SK-N-SH treated with all-trans-retinoic acid at 6 μM for 48 hours (cell line): ENCODE measurements around the gene TJP2.

Source experiments
- ATAC-seq: fragments of 200-7000 bp; cut with Tn5 transposase; 3 replicates; pipeline ENCODE4 v1.9.1; 2020; ENCODE audit warnings: mild to moderate bottlenecking, moderate library complexity
- BACH2 ChIP-seq: fragments of 250-450 bp; sonication (Bioruptor Pico); IDR thresholded peaks from 2 replicates; pipeline ENCODE4 v1.9.0; 2021; ENCODE audit warnings: mild to moderate bottlenecking, borderline replicate concordance
- CREB5 ChIP-seq: fragments of 250-450 bp; sonication (Bioruptor Pico); IDR thresholded peaks from 2 replicates; pipeline ENCODE4 v1.5.1; 2020; ENCODE audit warnings: low read depth, mild to moderate bottlenecking, moderate library complexity
- CSDC2 ChIP-seq: fragments of 250-450 bp; sonication (Bioruptor Pico); IDR thresholded peaks from 2 replicates; pipeline ENCODE4 v1.5.0; 2020; ENCODE audit warnings: mild to moderate bottlenecking, moderate library complexity
- ESRRG ChIP-seq: fragments of 250-450 bp; sonication (Bioruptor Pico); IDR thresholded peaks from 2 replicates; pipeline ENCODE4 v1.6.1; 2021; ENCODE audit warnings: mild to moderate bottlenecking
- GLIS3 ChIP-seq: fragments of 250-450 bp; sonication (Bioruptor Pico); IDR thresholded peaks from 2 replicates; pipeline ENCODE4 v1.5.0; 2020; ENCODE audit warnings: mild to moderate bottlenecking, moderate library complexity
- OSR1 ChIP-seq: fragments of 250-450 bp; sonication (Bioruptor Pico); IDR thresholded peaks from 2 replicates; pipeline ENCODE4 v1.8.0; 2022; ENCODE audit warnings: moderate library complexity, mild to moderate bottlenecking, inconsistent platforms
- POU6F1 ChIP-seq: fragments of 250-450 bp; sonication (Bioruptor Pico); IDR thresholded peaks from 2 replicates; pipeline ENCODE4 v1.8.0; 2021; ENCODE audit warnings: low read depth, mild to moderate bottlenecking, moderate library complexity, borderline replicate concordance
- PPARA ChIP-seq: fragments of 250-450 bp; sonication (Bioruptor Pico); IDR thresholded peaks from 2 replicates; pipeline ENCODE4 v1.5.0; 2020; ENCODE audit warnings: mild to moderate bottlenecking, borderline replicate concordance
- RARB ChIP-seq: fragments of 250-450 bp; sonication (Bioruptor Pico); IDR thresholded peaks from 2 replicates; pipeline ENCODE4 v1.8.0; 2021; ENCODE audit warnings: mild to moderate bottlenecking, moderate library complexity
- SNAI2 ChIP-seq: fragments of 250-450 bp; sonication (Bioruptor Pico); IDR thresholded peaks from 2 replicates; pipeline ENCODE4 v1.5.0; 2020; ENCODE audit warnings: mild to moderate bottlenecking, moderate library complexity
- TCF4 ChIP-seq: fragments of 250-450 bp; sonication (Bioruptor Pico); IDR thresholded peaks from 2 replicates; pipeline ENCODE4 v1.8.0; 2021; ENCODE audit warnings: mild to moderate bottlenecking, moderate library complexity, borderline replicate concordance
- TOX ChIP-seq: fragments of 250-450 bp; sonication (Bioruptor Pico); IDR thresholded peaks from 2 replicates; pipeline ENCODE4 v1.8.0; 2021; ENCODE audit warnings: mild to moderate bottlenecking, moderate library complexity, borderline replicate concordance
- ZC3H10 ChIP-seq: fragments of 250-450 bp; sonication (Bioruptor Pico); IDR thresholded peaks from 2 replicates; pipeline ENCODE4 v1.5.1; 2021; ENCODE audit warnings: mild to moderate bottlenecking, moderate library complexity
- ZFP3 ChIP-seq: fragments of 250-450 bp; sonication (Bioruptor Pico); IDR thresholded peaks from 2 replicates; pipeline ENCODE4 v1.5.0; 2020; ENCODE audit warnings: mild to moderate bottlenecking, moderate library complexity
- ZFP30 ChIP-seq: fragments of 450-650 bp; formaldehyde crosslinking; IDR thresholded peaks from 2 replicates; pipeline ENCODE4 v1.5.0; 2022; ENCODE audit warnings: mild to moderate bottlenecking, moderate library complexity
- ZNF565 ChIP-seq: fragments of 450-650 bp; formaldehyde crosslinking; conservative IDR thresholded peaks from 2 replicates; pipeline ENCODE4 v1.5.0; 2020; ENCODE audit warnings: low read depth, mild to moderate bottlenecking, moderate library complexity
- ZNF70 ChIP-seq: fragments of 450-650 bp; formaldehyde crosslinking; IDR thresholded peaks from 2 replicates; pipeline ENCODE4 v1.5.0; 2020; ENCODE audit warnings: mild to moderate bottlenecking, moderate library complexity
- ZNF8 ChIP-seq: fragments of 450-650 bp; formaldehyde crosslinking; IDR thresholded peaks from 2 replicates; pipeline ENCODE4 v1.5.0; 2020; ENCODE audit warnings: mild to moderate bottlenecking, moderate library complexity
- TF ChIP-seq, protein P1 (sequence below): fragments of 250-450 bp; sonication (Bioruptor Pico); IDR thresholded peaks from 2 replicates; pipeline ENCODE4 v1.8.0; 2020; ENCODE audit warnings: mild to moderate bottlenecking, moderate library complexity, borderline replicate concordance
- TF ChIP-seq, protein P2 (sequence below): fragments of 250-450 bp; sonication (Bioruptor Pico); IDR thresholded peaks from 2 replicates; pipeline ENCODE4 v1.5.1; 2021; ENCODE audit warnings: mild to moderate bottlenecking, moderate library complexity
- TF ChIP-seq, protein P3 (sequence below): fragments of 250-450 bp; sonication (Bioruptor Pico); IDR thresholded peaks from 2 replicates; pipeline ENCODE4 v1.5.0; 2020; ENCODE audit warnings: mild to moderate bottlenecking, moderate library complexity

The TJP2 gene

GRCh38 chr9:69317081-69317480 is 143.0 kb downstream of the TJP2 start:
- no peak for TF ChIP-seq CSDC2 (CRISPR knock-in tag)
- TF ChIP-seq ZFP30 (CRISPR knock-in tag), result no peak
- TF ChIP-seq ZNF70, result no peak
- no peak for TF ChIP-seq ZNF8 (CRISPR knock-in tag)
- no peak for TF ChIP-seq ESRRG (CRISPR knock-in tag)
- TF ChIP-seq ZC3H10 (CRISPR knock-in tag), result no peak
- no peak for TF ChIP-seq SNAI2 (CRISPR knock-in tag)
- TF ChIP-seq, protein P1, sequence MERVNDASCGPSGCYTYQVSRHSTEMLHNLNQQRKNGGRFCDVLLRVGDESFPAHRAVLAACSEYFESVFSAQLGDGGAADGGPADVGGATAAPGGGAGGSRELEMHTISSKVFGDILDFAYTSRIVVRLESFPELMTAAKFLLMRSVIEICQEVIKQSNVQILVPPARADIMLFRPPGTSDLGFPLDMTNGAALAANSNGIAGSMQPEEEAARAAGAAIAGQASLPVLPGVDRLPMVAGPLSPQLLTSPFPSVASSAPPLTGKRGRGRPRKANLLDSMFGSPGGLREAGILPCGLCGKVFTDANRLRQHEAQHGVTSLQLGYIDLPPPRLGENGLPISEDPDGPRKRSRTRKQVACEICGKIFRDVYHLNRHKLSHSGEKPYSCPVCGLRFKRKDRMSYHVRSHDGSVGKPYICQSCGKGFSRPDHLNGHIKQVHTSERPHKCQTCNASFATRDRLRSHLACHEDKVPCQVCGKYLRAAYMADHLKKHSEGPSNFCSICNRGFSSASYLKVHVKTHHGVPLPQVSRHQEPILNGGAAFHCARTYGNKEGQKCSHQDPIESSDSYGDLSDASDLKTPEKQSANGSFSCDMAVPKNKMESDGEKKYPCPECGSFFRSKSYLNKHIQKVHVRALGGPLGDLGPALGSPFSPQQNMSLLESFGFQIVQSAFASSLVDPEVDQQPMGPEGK (CRISPR knock-in tag), result no peak
- TF ChIP-seq PPARA (CRISPR knock-in tag), result no peak
- TF ChIP-seq TOX (CRISPR knock-in tag), result no peak
- TF ChIP-seq BACH2, result no peak
- TF ChIP-seq GLIS3 (CRISPR knock-in tag), result no peak
- TF ChIP-seq OSR1 (CRISPR knock-in tag), result no peak
- TF ChIP-seq ZNF565 (CRISPR knock-in tag), result no peak
- TF ChIP-seq ZFP3, result no peak
- TF ChIP-seq POU6F1 (CRISPR knock-in tag), result no peak
- no peak for ATAC-seq

- no peak for TF ChIP-seq BACH2
- no peak for TF ChIP-seq ESRRG (CRISPR knock-in tag)
- no peak for TF ChIP-seq TCF4 (CRISPR knock-in tag)
- no peak for TF ChIP-seq OSR1 (CRISPR knock-in tag)
- TF ChIP-seq POU6F1 (CRISPR knock-in tag), result no peak
- TF ChIP-seq, protein P2, sequence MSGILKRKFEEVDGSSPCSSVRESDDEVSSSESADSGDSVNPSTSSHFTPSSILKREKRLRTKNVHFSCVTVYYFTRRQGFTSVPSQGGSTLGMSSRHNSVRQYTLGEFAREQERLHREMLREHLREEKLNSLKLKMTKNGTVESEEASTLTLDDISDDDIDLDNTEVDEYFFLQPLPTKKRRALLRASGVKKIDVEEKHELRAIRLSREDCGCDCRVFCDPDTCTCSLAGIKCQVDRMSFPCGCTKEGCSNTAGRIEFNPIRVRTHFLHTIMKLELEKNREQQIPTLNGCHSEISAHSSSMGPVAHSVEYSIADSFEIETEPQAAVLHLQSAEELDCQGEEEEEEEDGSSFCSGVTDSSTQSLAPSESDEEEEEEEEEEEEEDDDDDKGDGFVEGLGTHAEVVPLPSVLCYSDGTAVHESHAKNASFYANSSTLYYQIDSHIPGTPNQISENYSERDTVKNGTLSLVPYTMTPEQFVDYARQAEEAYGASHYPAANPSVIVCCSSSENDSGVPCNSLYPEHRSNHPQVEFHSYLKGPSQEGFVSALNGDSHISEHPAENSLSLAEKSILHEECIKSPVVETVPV (CRISPR knock-in tag), result no peak
- no peak for TF ChIP-seq PPARA (CRISPR knock-in tag)
- no peak for TF ChIP-seq CSDC2 (CRISPR knock-in tag)
- TF ChIP-seq GLIS3 (CRISPR knock-in tag), result no peak
- no peak for TF ChIP-seq ZC3H10 (CRISPR knock-in tag)
- no peak for TF ChIP-seq RARB (CRISPR knock-in tag)
- TF ChIP-seq ZFP3, result no peak
- no peak for ATAC-seq
Measured at GRCh38 chr9:69317894-69318293, 143.8 kb downstream of the TJP2 start.

DNA sequence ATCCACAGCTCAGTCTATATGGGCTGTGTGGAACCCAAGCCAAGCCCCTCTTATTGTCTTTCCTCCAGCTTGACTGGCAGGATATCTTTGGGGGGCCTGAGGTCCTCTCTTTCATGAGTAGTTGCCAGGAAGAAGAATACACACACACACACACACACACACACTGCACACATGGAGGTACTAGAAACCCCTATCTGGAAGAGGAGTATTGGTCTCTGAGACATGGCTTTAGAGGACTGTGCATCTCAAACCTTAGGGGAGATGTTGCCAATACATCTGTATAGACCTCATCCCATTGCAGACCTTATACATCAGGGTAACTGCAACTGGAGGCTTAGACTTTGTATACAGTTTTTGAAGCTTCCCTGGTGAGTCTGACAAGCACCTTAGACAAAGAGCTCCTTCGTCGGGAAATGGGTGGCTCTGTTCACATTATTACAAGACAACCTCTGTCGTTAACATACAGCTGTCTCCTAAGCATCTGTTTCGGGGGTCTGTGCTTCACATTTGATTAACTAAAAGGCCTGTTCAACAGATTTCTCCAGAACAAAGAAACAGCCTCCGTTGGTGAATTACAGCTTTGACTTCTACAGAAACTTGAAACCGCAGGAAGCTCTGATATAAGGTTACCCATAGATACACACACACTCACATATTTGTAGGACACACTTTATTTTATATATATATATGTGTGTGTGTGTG is 145.4 kb downstream of the TJP2 start:
- ATAC-seq, result no peak
- TF ChIP-seq OSR1 (CRISPR knock-in tag) (no peak), SNAI2 (CRISPR knock-in tag) (no peak), TOX (CRISPR knock-in tag) (no peak), ZFP30 (CRISPR knock-in tag) (no peak), ZNF70 (no peak), ZNF8 (CRISPR knock-in tag) (no peak), RARB (CRISPR knock-in tag) (no peak), CREB5 (CRISPR knock-in tag) (no peak), ZC3H10 (CRISPR knock-in tag) (no peak), ZNF565 (CRISPR knock-in tag) (no peak), BACH2 (no peak)
- TF ChIP-seq, protein P3, sequence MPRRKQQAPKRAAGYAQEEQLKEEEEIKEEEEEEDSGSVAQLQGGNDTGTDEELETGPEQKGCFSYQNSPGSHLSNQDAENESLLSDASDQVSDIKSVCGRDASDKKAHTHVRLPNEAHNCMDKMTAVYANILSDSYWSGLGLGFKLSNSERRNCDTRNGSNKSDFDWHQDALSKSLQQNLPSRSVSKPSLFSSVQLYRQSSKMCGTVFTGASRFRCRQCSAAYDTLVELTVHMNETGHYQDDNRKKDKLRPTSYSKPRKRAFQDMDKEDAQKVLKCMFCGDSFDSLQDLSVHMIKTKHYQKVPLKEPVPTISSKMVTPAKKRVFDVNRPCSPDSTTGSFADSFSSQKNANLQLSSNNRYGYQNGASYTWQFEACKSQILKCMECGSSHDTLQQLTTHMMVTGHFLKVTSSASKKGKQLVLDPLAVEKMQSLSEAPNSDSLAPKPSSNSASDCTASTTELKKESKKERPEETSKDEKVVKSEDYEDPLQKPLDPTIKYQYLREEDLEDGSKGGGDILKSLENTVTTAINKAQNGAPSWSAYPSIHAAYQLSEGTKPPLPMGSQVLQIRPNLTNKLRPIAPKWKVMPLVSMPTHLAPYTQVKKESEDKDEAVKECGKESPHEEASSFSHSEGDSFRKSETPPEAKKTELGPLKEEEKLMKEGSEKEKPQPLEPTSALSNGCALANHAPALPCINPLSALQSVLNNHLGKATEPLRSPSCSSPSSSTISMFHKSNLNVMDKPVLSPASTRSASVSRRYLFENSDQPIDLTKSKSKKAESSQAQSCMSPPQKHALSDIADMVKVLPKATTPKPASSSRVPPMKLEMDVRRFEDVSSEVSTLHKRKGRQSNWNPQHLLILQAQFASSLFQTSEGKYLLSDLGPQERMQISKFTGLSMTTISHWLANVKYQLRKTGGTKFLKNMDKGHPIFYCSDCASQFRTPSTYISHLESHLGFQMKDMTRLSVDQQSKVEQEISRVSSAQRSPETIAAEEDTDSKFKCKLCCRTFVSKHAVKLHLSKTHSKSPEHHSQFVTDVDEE (CRISPR knock-in tag), result no peak
